ENCODE results near the gene SLC29A4.

DNA sequence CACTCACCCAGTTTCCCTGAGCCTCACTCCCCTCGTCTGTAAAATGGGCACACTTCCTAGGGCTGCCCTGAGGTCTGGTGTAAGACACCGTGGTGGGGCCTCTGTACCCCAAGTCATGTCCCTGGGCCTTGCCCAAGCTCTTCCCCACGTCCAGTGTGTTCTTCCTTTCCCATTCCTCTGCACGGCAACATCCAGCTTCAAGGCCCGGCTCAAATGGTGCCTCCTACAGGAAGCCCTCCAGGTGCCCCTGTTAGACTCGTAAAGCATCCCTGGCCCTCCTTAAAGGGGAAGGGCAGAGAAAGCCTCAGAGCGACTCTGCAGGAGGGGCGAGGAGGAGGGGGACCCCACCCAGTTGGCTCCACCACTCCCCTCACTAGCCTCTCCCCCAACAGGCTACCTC, 8.6 kb downstream of the SLC29A4 start:
- TF ChIP-seq, protein P1, sequence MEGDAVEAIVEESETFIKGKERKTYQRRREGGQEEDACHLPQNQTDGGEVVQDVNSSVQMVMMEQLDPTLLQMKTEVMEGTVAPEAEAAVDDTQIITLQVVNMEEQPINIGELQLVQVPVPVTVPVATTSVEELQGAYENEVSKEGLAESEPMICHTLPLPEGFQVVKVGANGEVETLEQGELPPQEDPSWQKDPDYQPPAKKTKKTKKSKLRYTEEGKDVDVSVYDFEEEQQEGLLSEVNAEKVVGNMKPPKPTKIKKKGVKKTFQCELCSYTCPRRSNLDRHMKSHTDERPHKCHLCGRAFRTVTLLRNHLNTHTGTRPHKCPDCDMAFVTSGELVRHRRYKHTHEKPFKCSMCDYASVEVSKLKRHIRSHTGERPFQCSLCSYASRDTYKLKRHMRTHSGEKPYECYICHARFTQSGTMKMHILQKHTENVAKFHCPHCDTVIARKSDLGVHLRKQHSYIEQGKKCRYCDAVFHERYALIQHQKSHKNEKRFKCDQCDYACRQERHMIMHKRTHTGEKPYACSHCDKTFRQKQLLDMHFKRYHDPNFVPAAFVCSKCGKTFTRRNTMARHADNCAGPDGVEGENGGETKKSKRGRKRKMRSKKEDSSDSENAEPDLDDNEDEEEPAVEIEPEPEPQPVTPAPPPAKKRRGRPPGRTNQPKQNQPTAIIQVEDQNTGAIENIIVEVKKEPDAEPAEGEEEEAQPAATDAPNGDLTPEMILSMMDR (IDR thresholded peaks at IDR 0.05), result no peak
- no peak for TF ChIP-seq ZFX (IDR thresholded peaks at IDR 0.05; ENCODE audit: borderline replicate concordance)
